ENCODE data around the gene PTPRD. TPM values are rescaled to one million over a fixed set of nuclear protein-coding genes. Genes with fewer than 3 reads are reported as not detected.

Gene PTPRD
- polyA plus RNA-seq, 1 donor from 2014 or later, result not detected

DNA sequence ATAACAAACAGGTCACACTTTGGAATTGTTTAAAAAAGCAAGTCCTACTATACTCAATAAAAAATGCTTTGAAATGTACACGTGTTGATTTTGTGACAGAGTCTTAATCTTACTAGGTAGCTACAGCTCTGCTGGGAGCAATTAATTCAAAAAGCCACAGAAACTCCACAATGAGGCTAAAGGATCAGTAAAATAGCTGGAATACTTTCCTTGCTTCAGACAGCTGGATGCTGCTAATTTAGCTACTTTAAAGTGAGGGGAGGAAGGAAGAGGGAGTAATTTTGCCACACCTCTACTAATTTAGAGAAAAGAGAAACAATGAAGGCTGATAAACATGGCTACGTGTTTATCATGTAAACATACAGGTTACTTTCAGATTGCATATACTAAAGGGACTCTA is 1885.6 kb downstream of the PTPRD start:
- Mint-ChIP-seq H3K36me3 (peaks cover 2% of the 10 kb centered on the region), H3K9me3 (no peaks in the 10 kb centered on the region), H3K27me3 (peaks cover 2% of the 10 kb centered on the region), H3K27ac (no peak overlapping the region), H3K4me1 (peaks cover 0 to 2% (median 0%) of the 10 kb centered on the region in 3 donors), H3K4me3 (no peak overlapping the region)

DNA sequence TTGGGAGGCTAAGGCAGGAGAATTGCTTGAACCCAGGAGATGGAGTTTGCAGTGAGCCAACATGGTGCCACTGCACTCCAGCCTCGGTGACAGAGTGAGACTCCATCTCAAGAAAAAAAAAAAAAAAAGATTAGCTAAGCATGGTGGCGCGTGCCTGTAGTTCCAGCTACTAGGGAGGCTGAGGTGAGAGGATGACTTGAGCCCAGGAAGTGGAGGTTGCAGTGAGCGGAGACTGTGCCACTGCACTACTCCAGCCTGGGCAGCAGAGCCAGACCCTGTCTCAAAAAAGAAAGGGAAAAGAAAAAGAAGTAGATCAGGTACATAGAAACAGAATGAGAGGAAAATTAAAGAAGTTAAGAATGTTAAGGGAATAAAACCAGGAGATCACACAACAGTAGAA is 1886.1 kb downstream of the PTPRD start:
- Mint-ChIP-seq H3K27me3 (peaks cover 2% of the 10 kb centered on the region), H3K9me3 (no peaks in the 10 kb centered on the region), H3K27ac (no peak overlapping the region), H3K4me3 (no peak overlapping the region), H3K36me3 (peaks cover 2% of the 10 kb centered on the region), H3K4me1 (peaks cover 0 to 2% (median 0%) of the 10 kb centered on the region in 3 donors)

DNA sequence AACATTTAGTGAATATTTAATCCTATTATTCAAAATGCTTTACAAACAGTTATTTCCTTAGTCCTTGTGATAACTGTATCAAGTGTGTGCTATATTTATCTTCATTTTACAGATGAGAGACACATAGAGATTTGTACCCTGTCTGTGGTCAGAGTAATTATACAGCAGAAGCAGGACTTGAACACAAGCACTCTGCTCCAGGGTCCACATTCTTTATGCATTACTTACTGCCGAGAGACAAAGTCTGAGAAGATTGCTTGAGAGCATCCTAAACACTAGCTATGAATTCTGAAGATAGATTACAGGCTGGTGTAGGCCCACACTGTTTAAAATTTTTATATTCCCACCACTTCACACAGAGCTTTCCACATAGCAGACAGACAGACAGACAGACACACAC is 1887.2 kb downstream of the PTPRD start:
- Mint-ChIP-seq H3K4me1 (peaks cover 0 to 2% (median 0%) of the 10 kb centered on the region in 3 donors), H3K27me3 (no peaks in the 10 kb centered on the region), H3K36me3 (no peaks in the 10 kb centered on the region), H3K27ac (no peak overlapping the region), H3K4me3 (no peak overlapping the region), H3K9me3 (no peaks in the 10 kb centered on the region)

DNA sequence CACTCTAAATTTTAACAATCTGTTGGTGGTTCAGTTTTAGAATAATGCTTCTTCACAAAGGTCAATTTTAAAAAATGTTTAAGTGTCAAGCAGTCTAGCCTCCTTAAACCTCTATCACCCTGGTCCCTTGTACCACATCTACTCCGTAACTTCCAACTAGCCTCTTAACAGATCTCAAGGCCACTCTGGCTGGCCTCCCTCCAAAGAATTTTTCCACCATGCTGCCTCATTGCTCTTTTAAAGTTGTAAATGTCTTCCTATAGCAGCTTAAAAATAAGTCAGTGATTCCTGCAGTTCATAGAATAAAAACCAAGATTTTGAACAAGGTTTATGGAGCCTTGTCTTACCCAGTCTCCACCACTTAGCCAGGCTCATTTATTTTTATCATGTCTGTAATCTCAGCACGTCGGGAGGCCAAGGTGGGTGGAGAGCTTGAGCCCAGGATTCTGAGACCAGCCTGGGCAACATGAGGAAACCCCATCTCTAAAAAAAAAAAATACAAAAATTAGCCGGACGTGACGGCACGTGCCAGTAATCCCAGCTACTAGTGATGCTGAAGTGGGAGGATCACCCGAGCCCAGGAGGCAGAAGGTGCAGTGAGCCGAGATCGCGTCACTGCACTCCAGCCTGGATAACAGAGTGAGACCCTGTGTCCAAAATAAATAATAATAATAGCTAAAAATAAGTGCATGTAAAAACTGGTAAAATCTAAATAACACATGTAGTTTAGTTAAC is 1888.4 kb downstream of the PTPRD start:
- Mint-ChIP-seq H3K4me3 (no peak overlapping the region), H3K9me3 (no peaks in the 10 kb centered on the region), H3K4me1 (peaks cover 0 to 2% (median 0%) of the 10 kb centered on the region in 3 donors), H3K27me3 (no peaks in the 10 kb centered on the region), H3K27ac (no peak overlapping the region), H3K36me3 (no peaks in the 10 kb centered on the region)

DNA sequence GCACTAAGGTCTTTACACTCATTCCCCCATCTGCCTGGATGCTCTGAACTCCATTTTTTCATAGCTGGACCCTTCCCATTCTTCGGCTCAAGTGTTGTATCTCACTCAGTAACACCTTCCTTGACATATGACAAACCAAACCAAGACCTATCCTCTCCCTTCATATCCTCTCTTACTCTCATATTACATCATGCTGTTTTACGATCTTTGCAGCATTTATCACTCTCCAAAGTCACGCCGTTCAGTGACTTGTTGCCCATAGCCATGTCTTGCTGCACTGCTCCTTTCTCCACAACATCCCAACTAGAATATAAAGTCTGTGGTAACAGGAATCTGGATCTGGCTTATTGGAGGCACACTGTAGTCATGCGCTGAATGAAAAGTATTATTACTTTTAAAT is 1889.6 kb downstream of the PTPRD start:
- H3K27me3 Mint-ChIP-seq, result no peaks in the 10 kb centered on the region

DNA sequence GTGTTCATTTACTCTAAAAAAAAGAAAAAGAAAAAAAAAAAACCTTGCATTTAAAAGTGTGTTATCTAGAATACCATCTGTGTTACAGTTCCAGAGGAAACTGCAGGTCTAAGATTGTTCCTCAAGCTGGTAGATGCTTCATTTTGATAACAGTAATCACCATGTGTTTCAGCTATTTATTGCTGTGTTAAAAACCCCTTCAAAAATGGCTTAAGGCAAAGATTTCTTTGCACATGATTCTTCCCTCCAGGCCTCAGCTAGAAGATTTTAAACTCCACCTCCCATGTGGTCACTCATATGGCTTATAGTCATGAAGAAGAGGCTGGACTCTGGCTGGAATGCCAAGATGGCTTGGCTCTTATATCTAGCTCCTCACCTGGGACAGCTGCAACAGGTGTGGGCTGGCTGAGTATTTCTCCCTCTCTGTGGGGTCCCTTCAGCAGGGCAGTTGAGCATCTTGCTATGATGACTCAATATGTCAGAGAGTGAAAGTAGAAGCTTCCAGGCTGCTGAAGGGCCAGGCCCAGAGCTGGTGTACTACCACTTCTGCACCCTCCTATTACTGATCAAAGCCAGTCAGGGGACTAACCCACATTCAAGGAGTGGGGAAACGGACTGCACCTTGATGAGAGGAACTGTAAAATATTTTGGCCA is 1892.8 kb downstream of the PTPRD start:
- no peaks in the 10 kb centered on the region for H3K36me3 Mint-ChIP-seq
- no peaks in the 10 kb centered on the region for H3K27me3 Mint-ChIP-seq
- H3K4me3 Mint-ChIP-seq, result peak overlapping the region in 1 of 4 donors; percentile 44
- H3K4me1 Mint-ChIP-seq, result peaks cover 0 to 1% (median 0%) of the 10 kb centered on the region in 3 donors
- no peak overlapping the region for H3K27ac Mint-ChIP-seq
- H3K9me3 Mint-ChIP-seq, result no peaks in the 10 kb centered on the region

More for the DNA sequence above, 1889.6 kb downstream of the PTPRD start:
- Mint-ChIP-seq H3K27ac (peak overlapping the region in 1 of 3 donors; percentile 5), H3K4me3 (no peak overlapping the region), H3K36me3 (no peaks in the 10 kb centered on the region), H3K4me1 (peaks cover 0 to 2% (median 1%) of the 10 kb centered on the region in 3 donors), H3K9me3 (no peaks in the 10 kb centered on the region)

DNA sequence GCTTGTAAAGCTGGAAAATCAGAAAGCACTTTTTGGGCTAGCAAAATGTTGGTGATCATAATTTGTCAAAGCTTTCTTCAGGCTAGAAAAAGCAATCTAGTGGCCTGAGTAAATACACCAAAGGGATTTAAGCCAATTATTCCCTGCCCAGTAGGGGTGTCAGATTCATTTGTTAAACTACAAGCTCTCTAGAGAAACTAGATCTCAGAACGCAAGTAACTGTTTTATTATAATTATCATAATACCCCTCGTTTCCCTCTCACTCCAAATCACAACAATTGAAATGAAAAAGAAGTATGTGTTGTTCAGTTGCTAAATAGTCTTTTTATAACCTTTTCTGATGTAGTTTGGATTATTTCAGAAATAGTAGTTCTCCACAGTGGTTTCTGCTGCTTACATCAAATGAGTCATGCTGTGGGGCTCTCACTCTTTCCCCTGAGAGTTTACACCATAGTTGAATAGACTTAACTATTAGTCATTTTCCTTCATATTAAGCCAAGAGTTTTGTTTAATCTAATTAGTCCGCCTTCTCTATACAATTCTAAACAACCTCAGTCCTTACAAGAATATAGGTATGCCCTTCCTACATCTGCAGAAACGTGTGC is 1894.6 kb downstream of the PTPRD start:
- Mint-ChIP-seq H3K4me1 (peaks cover 0 to 1% (median 0%) of the 10 kb centered on the region in 3 donors), H3K27me3 (no peaks in the 10 kb centered on the region), H3K9me3 (no peaks in the 10 kb centered on the region), H3K4me3 (no peak overlapping the region), H3K27ac (no peak overlapping the region), H3K36me3 (no peaks in the 10 kb centered on the region)

DNA sequence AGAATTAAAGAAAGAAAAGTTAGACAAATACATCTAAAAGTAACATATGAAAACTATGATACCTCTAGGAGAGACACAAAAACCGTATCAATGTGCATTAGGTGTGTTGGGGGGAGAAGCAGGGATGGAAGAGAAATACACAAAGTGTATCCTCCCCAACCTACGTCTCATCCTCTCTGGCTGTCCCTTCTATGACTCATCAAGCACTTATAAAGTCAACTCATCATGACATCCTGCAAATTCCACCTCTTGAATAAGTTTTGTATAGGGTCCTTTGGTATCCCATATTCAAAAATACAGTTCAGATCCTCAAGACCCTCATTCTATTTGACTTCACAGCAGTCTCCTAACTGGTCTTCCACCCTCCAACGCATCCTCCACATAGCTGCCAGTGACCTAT is 1895.7 kb downstream of the PTPRD start:
- Mint-ChIP-seq H3K36me3 (no peaks in the 10 kb centered on the region), H3K9me3 (no peaks in the 10 kb centered on the region), H3K4me3 (no peak overlapping the region), H3K4me1 (peaks cover 0 to 1% (median 0%) of the 10 kb centered on the region in 3 donors), H3K27ac (no peak overlapping the region), H3K27me3 (no peaks in the 10 kb centered on the region)

DNA sequence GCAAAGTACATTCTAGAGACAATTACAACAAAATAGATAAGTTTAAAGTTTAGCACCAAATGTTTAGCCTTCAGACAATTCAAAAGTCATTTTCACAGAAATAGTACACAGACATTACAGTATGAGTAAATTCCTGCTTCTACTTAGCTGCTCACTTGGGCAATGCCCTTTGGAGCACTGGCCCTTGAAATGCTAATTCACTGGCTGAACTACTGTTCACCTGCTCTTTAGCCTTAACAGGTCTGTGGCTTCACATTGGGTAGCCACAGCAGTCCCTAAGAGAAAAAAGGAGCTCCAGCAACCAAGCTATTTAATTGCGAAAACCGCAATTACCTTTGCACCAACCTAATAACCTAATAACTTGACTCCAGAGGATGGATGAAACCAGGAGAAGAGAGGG is 1897.0 kb downstream of the PTPRD start:
- Mint-ChIP-seq H3K4me1 (peaks cover 0 to 1% (median 0%) of the 10 kb centered on the region in 3 donors), H3K4me3 (no peak overlapping the region), H3K27me3 (no peaks in the 10 kb centered on the region), H3K9me3 (no peaks in the 10 kb centered on the region), H3K27ac (no peak overlapping the region), H3K36me3 (no peaks in the 10 kb centered on the region)

DNA sequence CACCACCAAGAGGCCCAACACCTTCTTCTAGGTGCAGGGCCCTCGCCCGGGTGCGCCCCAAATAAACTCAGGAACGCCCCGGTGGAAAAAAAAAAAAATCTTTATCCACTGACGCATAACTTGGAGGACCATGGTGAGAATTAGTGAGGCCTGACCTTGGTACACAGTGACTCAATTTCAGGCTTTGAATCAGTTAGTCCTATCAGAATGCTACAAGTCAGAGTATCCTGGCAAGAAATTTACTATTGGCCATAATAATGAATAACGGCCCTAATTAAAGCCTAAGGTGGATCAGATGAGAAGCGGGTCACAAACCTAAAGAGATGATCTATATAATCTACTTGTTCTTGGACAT is 1899.0 kb downstream of the PTPRD start:
- no peaks in the 10 kb centered on the region for H3K9me3 Mint-ChIP-seq
- H3K36me3 Mint-ChIP-seq, result no peaks in the 10 kb centered on the region
- no peaks in the 10 kb centered on the region for H3K27me3 Mint-ChIP-seq
- no peak overlapping the region for H3K27ac Mint-ChIP-seq
- no peaks in the 10 kb centered on the region for H3K4me1 Mint-ChIP-seq
- H3K4me3 Mint-ChIP-seq, result no peak overlapping the region

DNA sequence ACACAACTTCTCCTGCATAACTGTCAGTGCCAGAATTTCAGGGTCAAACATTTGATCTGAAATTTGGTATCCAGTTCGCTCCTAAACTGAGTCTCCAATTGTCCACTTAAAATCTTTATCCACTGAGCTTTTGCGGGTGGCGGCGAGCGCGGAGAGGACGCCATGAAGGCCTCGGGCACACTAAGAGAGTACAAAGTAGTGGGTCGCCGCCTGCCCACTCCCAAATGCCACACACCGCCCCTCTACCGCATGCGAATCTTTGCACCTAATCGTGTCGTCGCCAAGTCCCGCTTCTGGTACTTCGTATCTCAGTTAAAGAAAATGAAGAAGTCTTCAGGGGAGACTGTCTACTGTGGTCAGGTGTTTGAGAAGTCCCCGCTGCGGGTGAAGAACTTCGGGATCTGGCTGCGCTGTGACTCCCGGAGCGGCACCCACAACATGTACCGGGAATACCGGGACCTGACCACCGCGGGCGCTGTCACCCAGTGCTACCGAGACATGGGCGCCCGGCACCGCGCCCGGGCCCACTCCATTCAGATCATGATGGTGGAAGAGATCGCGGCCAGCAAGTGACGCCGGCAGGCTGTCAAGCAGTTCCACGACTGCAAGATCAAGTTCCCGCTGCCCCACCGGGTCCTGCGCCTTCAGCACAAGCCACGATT is 1899.5 kb downstream of the PTPRD start:
- Mint-ChIP-seq H3K9me3 (no peaks in the 10 kb centered on the region), H3K36me3 (no peaks in the 10 kb centered on the region), H3K4me1 (no peaks in the 10 kb centered on the region), H3K4me3 (no peak overlapping the region), H3K27me3 (no peaks in the 10 kb centered on the region), H3K27ac (no peak overlapping the region)

DNA sequence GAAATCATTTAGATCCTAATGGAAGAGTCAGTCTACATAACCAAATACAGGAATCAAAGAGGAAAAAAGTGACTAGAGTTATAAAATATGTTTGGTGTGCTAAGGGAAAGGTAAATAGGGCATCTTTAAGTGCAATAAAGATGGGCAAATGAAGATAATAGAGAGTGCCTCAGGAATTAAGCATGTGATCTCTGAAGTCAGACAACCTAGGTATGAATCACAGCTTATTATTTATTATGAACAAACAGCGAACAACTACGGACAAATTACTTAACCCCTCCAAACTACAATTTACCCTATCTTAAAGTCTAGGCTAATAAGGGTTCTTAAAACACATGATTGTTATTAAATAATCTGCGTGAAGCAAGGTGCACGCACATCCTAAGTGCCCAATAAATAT is 1903.1 kb downstream of the PTPRD start:
- H3K27ac Mint-ChIP-seq, result no peak overlapping the region

DNA sequence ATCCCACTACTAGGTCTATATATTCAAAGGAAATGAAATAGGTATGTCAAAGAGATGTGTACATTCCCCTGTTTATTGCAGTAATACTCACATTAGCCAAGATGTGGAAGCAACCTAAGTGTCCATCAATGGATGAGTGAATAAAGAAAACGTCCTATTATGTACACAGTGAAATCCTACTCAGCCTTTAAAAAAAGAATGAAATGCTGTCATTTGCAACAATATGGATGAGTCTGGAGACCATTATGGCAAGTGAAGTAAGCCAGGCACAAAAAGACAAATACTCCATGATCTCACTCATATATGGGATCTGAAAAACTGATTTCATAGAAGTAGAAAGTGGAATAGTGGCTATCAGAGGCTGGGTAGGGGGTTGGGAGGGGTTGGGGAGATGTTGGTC is 1904.1 kb downstream of the PTPRD start:
- no peaks in the 10 kb centered on the region for H3K4me1 Mint-ChIP-seq
- no peaks in the 10 kb centered on the region for H3K36me3 Mint-ChIP-seq
- peaks cover 2% of the 10 kb centered on the region for H3K27me3 Mint-ChIP-seq
- no peaks in the 10 kb centered on the region for H3K9me3 Mint-ChIP-seq
- no peak overlapping the region for H3K4me3 Mint-ChIP-seq
- H3K27ac Mint-ChIP-seq, result no peak overlapping the region

More for the DNA sequence above, 1903.1 kb downstream of the PTPRD start:
- Mint-ChIP-seq H3K4me1 (no peaks in the 10 kb centered on the region), H3K4me3 (no peak overlapping the region), H3K36me3 (no peaks in the 10 kb centered on the region), H3K27me3 (no peaks in the 10 kb centered on the region), H3K9me3 (no peaks in the 10 kb centered on the region)

DNA sequence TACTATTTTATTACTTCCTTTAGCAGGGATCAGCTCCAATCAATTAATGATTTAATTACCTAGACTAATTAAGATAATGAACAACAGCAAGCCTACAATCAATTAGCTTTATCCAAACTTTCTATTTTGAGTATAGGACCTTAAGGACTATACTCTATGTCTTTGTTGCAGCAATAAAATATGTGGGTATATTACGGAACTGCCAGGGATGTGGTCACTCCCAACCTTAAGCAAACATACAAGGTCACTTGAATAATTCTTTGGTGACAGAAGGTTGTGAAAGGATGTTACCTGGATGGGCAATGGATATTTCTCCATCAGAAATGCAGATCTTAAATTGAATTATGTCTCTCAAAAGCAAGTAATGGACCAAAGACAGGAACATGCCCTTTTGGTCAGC is 1905.8 kb downstream of the PTPRD start:
- peaks cover 2% of the 10 kb centered on the region for H3K27me3 Mint-ChIP-seq
- no peaks in the 10 kb centered on the region for H3K36me3 Mint-ChIP-seq
- peaks cover 0 to 4% (median 1%) of the 10 kb centered on the region in 3 donors for H3K9me3 Mint-ChIP-seq
- H3K4me3 Mint-ChIP-seq, result no peak overlapping the region
- H3K27ac Mint-ChIP-seq, result no peak overlapping the region
- peaks cover 0 to 1% (median 0%) of the 10 kb centered on the region in 3 donors for H3K4me1 Mint-ChIP-seq

DNA sequence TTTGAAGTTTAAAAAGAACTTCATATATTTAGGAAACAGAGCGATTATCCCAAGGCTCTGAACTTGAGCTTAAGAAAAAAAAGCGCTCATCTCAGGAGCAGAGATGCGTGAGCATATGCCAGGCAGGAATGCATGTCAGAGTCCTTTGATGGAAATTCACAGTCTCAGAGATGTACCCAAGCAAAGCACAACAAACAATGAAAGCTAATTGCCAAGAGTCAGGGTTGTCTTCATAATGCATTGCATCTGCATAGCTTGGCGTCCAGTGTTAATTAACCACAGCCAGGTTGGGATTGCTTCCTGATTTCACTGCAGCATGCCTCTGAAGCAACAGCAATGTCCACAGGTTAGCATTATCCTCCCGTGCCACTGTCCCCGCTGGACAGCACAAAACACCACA is 1906.3 kb downstream of the PTPRD start:
- H3K27me3 Mint-ChIP-seq, result peaks cover 2% of the 10 kb centered on the region
- no peak overlapping the region for H3K27ac Mint-ChIP-seq
- no peak overlapping the region for H3K4me3 Mint-ChIP-seq
- peaks cover 0 to 6% (median 4%) of the 10 kb centered on the region in 3 donors for H3K9me3 Mint-ChIP-seq
- no peaks in the 10 kb centered on the region for H3K36me3 Mint-ChIP-seq
- peaks cover 0 to 1% (median 0%) of the 10 kb centered on the region in 3 donors for H3K4me1 Mint-ChIP-seq
